ENCODE data around the gene CALCOCO1. TPM values are rescaled to one million over a fixed set of nuclear protein-coding genes. Genes with fewer than 3 reads are reported as not detected.

Gene CALCOCO1
- total and polyA plus RNA-seq, 2 of the 13 experiments (the other 11 are each of a cell fraction or from before 2014, with no cell fraction given) = 7.7 to 47.7 TPM

- no peak for TF ChIP-seq ZBTB7A (CRISPR knock-in tag; IDR thresholded peaks at IDR 0.05)
- 0 out of 2 replicates have a peak, but pooled peaks have one; percentile 54 for TF ChIP-seq CCDC6 (CRISPR knock-in tag; IDR thresholded peaks at IDR 0.05)
- no peak for TF ChIP-seq RORA (CRISPR knock-in tag; IDR thresholded peaks at IDR 0.05)
- no peak for TF ChIP-seq SP1 (IDR thresholded peaks at IDR 0.05)
- TF ChIP-seq SP1 (CRISPR knock-in tag; IDR thresholded peaks at IDR 0.05) = peak; percentile 96
- no peak for TF ChIP-seq CENPBD1 (CRISPR knock-in tag; IDR thresholded peaks at IDR 0.05; ENCODE audit: borderline replicate concordance, low read depth)
- no peak for TF ChIP-seq SOX6 (IDR thresholded peaks at IDR 0.05)
- no peak; the same call in 1 of the 2 replicates for TF ChIP-seq SOX6 (CRISPR knock-in tag; IDR thresholded peaks at IDR 0.05)
- TF ChIP-seq LCORL (IDR thresholded peaks at IDR 0.05) = no peak
- peak; percentile 64; the same call in 1 of the 2 replicates for TF ChIP-seq LCORL (CRISPR knock-in tag; IDR thresholded peaks at IDR 0.05)
- no peak for TF ChIP-seq ZIK1 (CRISPR knock-in tag; IDR thresholded peaks at IDR 0.05; ENCODE audit: borderline replicate concordance, low read depth)
- TF ChIP-seq ZNF546 (CRISPR knock-in tag; conservative IDR thresholded peaks at IDR 0.05) = no peak
- peak; percentile 91 for TF ChIP-seq PCBP1 (IDR thresholded peaks at IDR 0.05; ENCODE audit: borderline replicate concordance, low read depth, low read length)
- TF ChIP-seq ZNF703 (CRISPR knock-in tag; IDR thresholded peaks at IDR 0.05; ENCODE audit: borderline replicate concordance) = no peak
- peak; percentile 96 for TF ChIP-seq NR2C2 (CRISPR knock-in tag; IDR thresholded peaks at IDR 0.05; ENCODE audit: borderline replicate concordance)
- TF ChIP-seq NBN (conservative IDR thresholded peaks at IDR 0.05) = no peak
- TF ChIP-seq SP2 (CRISPR knock-in tag; IDR thresholded peaks at IDR 0.05) = no peak; the same call in 1 of the 2 replicates
- no peak for TF ChIP-seq PAWR (CRISPR knock-in tag; IDR thresholded peaks at IDR 0.05; ENCODE audit: borderline replicate concordance)
- peak; percentile 69 for TF ChIP-seq PHF8 (CRISPR knock-in tag; IDR thresholded peaks at IDR 0.05)
- no peak for TF ChIP-seq ZNF549 (CRISPR knock-in tag; IDR thresholded peaks at IDR 0.05)
- no peak for TF ChIP-seq KDM5A (IDR thresholded peaks at IDR 0.05; ENCODE audit: borderline replicate concordance, low read length)
- TF ChIP-seq JUND (CRISPR knock-in tag; IDR thresholded peaks at IDR 0.05) = no peak
- TF ChIP-seq, protein P1, sequence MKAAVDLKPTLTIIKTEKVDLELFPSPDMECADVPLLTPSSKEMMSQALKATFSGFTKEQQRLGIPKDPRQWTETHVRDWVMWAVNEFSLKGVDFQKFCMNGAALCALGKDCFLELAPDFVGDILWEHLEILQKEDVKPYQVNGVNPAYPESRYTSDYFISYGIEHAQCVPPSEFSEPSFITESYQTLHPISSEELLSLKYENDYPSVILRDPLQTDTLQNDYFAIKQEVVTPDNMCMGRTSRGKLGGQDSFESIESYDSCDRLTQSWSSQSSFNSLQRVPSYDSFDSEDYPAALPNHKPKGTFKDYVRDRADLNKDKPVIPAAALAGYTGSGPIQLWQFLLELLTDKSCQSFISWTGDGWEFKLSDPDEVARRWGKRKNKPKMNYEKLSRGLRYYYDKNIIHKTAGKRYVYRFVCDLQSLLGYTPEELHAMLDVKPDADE (CRISPR knock-in tag; IDR thresholded peaks at IDR 0.05) = no peak
- no peak for TF ChIP-seq ZNF432 (CRISPR knock-in tag; IDR thresholded peaks at IDR 0.05; ENCODE audit: borderline replicate concordance)
- no peak for TF ChIP-seq GPN1 (CRISPR knock-in tag; IDR thresholded peaks at IDR 0.05; ENCODE audit: borderline replicate concordance)
- no peak for TF ChIP-seq SYNCRIP (IDR thresholded peaks at IDR 0.05; ENCODE audit: insufficient read depth, low read depth, low read length)
- peak; percentile 40; the same call in 1 of the 2 replicates for TF ChIP-seq POGZ (CRISPR knock-in tag; IDR thresholded peaks at IDR 0.05)
- 0 out of 2 replicates have a peak, but pooled peaks have one; percentile 25 for TF ChIP-seq ZNF232 (CRISPR knock-in tag; IDR thresholded peaks at IDR 0.05; ENCODE audit: borderline replicate concordance)
- TF ChIP-seq SAFB2 (CRISPR knock-in tag; IDR thresholded peaks at IDR 0.05; ENCODE audit: borderline replicate concordance, low read depth) = no peak; the same call in 1 of the 2 replicates
- no peak for TF ChIP-seq CAMTA2 (CRISPR knock-in tag; IDR thresholded peaks at IDR 0.05; ENCODE audit: borderline replicate concordance)
- no peak for TF ChIP-seq FOSL1 (CRISPR knock-in tag; IDR thresholded peaks at IDR 0.05; ENCODE audit: borderline replicate concordance)
- peak; percentile 69; the same call in 1 of the 2 replicates for TF ChIP-seq SMAD3 (CRISPR knock-in tag; IDR thresholded peaks at IDR 0.05)
- TF ChIP-seq TBP (CRISPR knock-in tag; IDR thresholded peaks at IDR 0.05) = peak; percentile 92; the same call in 1 of the 2 replicates
Measured at GRCh38 chr12:53727310-53728041, at the start of gene CALCOCO1 (continued).

All from HepG2 (cell line).